HG02678 (cell line): Measurements from ENCODE around the gene AGMO.

Experiments
- ATAC-seq: cut with Tn5 transposase; IDR thresholded peaks from one replicate; pipeline ENCODE4 v1.9.1; 2021; ENCODE audit warnings: mild to moderate bottlenecking, moderate library complexity; ENCODE audit not compliant: unreplicated experiment

Gene AGMO

GRCh38 chr7:15402436-15403136, 159.2 kb downstream of the AGMO start:
- ATAC-seq: no peak

- ATAC-seq: no peak
Measured at GRCh38 chr7:15400440-15400839, 161.4 kb downstream of the AGMO start.

GRCh38 chr7:15399441-15399840, 162.4 kb downstream of the AGMO start:
- no peak for ATAC-seq

GRCh38 chr7:15397922-15398760, 163.7 kb downstream of the AGMO start:
- ATAC-seq: no peak

- no peak for ATAC-seq
Measured at GRCh38 chr7:15397159-15397550, 164.7 kb downstream of the AGMO start.

GRCh38 chr7:15396210-15397158, 165.3 kb downstream of the AGMO start:
- ATAC-seq: no peak

GRCh38 chr7:15389073-15389472, 172.7 kb downstream of the AGMO start:
- no peak for ATAC-seq

GRCh38 chr7:15378494-15379145, 183.2 kb downstream of the AGMO start:
- ATAC-seq: no peak

GRCh38 chr7:15376600-15376999, 185.2 kb downstream of the AGMO start:
- no peak for ATAC-seq

- no peak for ATAC-seq
Measured at GRCh38 chr7:15370441-15370840, 191.4 kb downstream of the AGMO start.

GRCh38 chr7:15368653-15369052, 193.2 kb downstream of the AGMO start:
- ATAC-seq: no peak

- no peak for ATAC-seq
Measured at GRCh38 chr7:15367897-15368296, 193.9 kb downstream of the AGMO start.

- ATAC-seq: no peak
Measured at GRCh38 chr7:15358112-15358511, 203.7 kb downstream of the AGMO start.

- no peak for ATAC-seq
Measured at GRCh38 chr7:15352421-15353206, 209.2 kb downstream of the AGMO start.

GRCh38 chr7:15345216-15345615, 216.6 kb downstream of the AGMO start:
- no peak for ATAC-seq

GRCh38 chr7:15341817-15342216, 220.0 kb downstream of the AGMO start:
- no peak for ATAC-seq

- no peak for ATAC-seq
Measured at GRCh38 chr7:15336146-15336545, 225.7 kb downstream of the AGMO start.

GRCh38 chr7:15335390-15335789, 226.4 kb downstream of the AGMO start:
- ATAC-seq: no peak

GRCh38 chr7:15334536-15335263, 227.1 kb downstream of the AGMO start:
- no peak for ATAC-seq
